GM23248 (cell line): ENCODE results near the gene FMN2. TPM values are rescaled to one million over a fixed set of nuclear protein-coding genes. Genes with fewer than 3 reads are reported as not detected.

Experiments
- DNase-seq: peaks from one replicate; pipeline ENCODE4 v3.0.0-alpha.2; 2015
- H2AFZ ChIP-seq: fragments of 200-600 bp; sonication (generic); 2 replicates; pipeline ENCODE4 v1.6.1; 2016; ENCODE audit warnings: antibody characterized with exemption
- H3F3A ChIP-seq: fragments of 200-600 bp; sonication (generic); 2 replicates; pipeline ENCODE4 v1.6.1; 2016; ENCODE audit warnings: mild to moderate bottlenecking, antibody characterized with exemption, mixed run types; ENCODE audit not compliant: insufficient read depth
- H3K27ac ChIP-seq: fragments of 200-600 bp; sonication (generic); 2 replicates; pipeline ENCODE4 v1.5.1; 2016; ENCODE audit warnings: mild to moderate bottlenecking
- H3K27me3 ChIP-seq: fragments of 200-600 bp; sonication (generic); replicated peaks from 2 replicates; pipeline ENCODE4 v1.6.1; 2016; ENCODE audit warnings: mild to moderate bottlenecking; ENCODE audit not compliant: insufficient read depth
- H3K36me3 ChIP-seq: fragments of 200-600 bp; sonication (generic); 2 replicates; pipeline ENCODE4 v1.6.1; 2016; ENCODE audit warnings: low read depth, mild to moderate bottlenecking
- H3K4me1 ChIP-seq: fragments of 200-600 bp; sonication (generic); 2 replicates; pipeline ENCODE4 v1.6.1; 2016; ENCODE audit warnings: mild to moderate bottlenecking; ENCODE audit not compliant: insufficient read depth
- H3K4me2 ChIP-seq: fragments of 200-600 bp; sonication (generic); one replicate; pipeline ENCODE4 v1.6.1; 2016; ENCODE audit warnings: mild to moderate bottlenecking; ENCODE audit not compliant: unreplicated experiment
- H3K4me3 ChIP-seq: fragments of 200-600 bp; sonication (generic); 2 replicates; pipeline ENCODE4 v1.5.1; 2016; ENCODE audit warnings: mild to moderate bottlenecking
- H3K79me2 ChIP-seq: fragments of 200-600 bp; sonication (generic); 2 replicates; pipeline ENCODE4 v1.6.1; 2016; ENCODE audit warnings: mild to moderate bottlenecking; ENCODE audit not compliant: insufficient read depth
- H3K9ac ChIP-seq: fragments of 200-600 bp; sonication (generic); 2 replicates; pipeline ENCODE4 v1.6.1; 2016; ENCODE audit warnings: mild to moderate bottlenecking
- H3K9me2 ChIP-seq: fragments of 200-600 bp; sonication (generic); 2 replicates; pipeline ENCODE4 v1.6.1; 2016; ENCODE audit warnings: mixed run types, mild to moderate bottlenecking, moderate library complexity; ENCODE audit not compliant: insufficient read depth
- H3K9me3 ChIP-seq: fragments of 200-600 bp; sonication (generic); one replicate; pipeline ENCODE4 v1.6.1; 2017; ENCODE audit warnings: low read depth
- H4K20me1 ChIP-seq: fragments of 200-600 bp; sonication (generic); 2 replicates; pipeline ENCODE4 v1.6.0; 2016; ENCODE audit not compliant: insufficient read depth
- EZH2 ChIP-seq: fragments of 200-600 bp; sonication (generic); IDR thresholded peaks from 2 replicates; pipeline ENCODE4 v1.6.1; 2018; ENCODE audit warnings: antibody characterized with exemption, mild to moderate bottlenecking; ENCODE audit not compliant: insufficient read depth, poor library complexity, severe bottlenecking
- EZH2phosphoT487 ChIP-seq: fragments of 200-600 bp; sonication (generic); IDR thresholded peaks from 2 replicates; pipeline ENCODE4 v1.6.1; 2018; ENCODE audit warnings: antibody characterized with exemption, moderate library complexity, mild to moderate bottlenecking, low read depth; ENCODE audit not compliant: insufficient read depth
- WGBS, 2 experiments: methylation state at CpG; one replicate each; pipeline ENCODE4 v1.1.6; 2015 to 2017; ENCODE audit warnings: low lambda C conversion rate in 2 of 2, low coverage in 1 of 2; ENCODE audit errors: missing lambda C conversion rate in 2 of 2; 5-methylcytosine and 5-hydroxymethylcytosine counted together
- in situ Hi-C: fragments of 300-500 bp; cut with MboI; formaldehyde crosslinking; loops from 2 replicates; pipeline ENCODE4 v1.15.0; 2020
- polyA plus RNA-seq: library from polyadenylated mRNA; unstranded; fragments of >200 nt; fragmentation: Nextera tagmentation; extraction: Ambion mirVana; gene quantifications from 2 replicates; pipeline ENCODE4 v1.2.1, GENCODE V29; 2016
- total RNA-seq: library from RNA; depleted of rRNA; stranded (reverse); fragments of >200 nt; shearing (Covaris generic); gene quantifications from 2 replicates; pipeline ENCODE4 v1.2.3, GENCODE V29; 2014

The FMN2 gene
- total and polyA plus RNA-seq, 2 experiments from 2014 or later = 78.2 to 114 TPM

DNA sequence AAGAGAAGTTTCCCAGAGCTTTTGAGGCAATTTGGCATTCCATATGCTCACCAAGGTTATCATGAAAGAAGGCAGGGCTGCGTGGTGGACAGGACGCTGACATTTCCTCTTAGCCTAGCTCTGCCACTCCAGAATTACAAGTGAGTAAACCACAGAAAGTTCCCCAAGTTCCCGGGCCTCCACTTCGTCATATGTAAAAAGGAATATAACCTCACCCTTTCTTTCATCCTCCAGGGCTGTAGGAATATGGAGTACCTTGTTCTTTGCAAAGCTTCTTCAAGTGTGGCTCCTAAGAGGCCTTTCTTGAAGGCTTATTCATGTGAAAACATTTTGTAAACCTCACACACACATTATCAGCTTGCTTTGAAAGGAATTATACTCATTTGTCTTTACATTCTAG is 310.0 kb downstream of the FMN2 start:
- peaks cover 66% of the 10 kb centered on the region for H3K4me1 ChIP-seq

GRCh38 chr1:240402326-240402725 is 310.6 kb downstream of the FMN2 start:
- in situ Hi-C loops = no loop called here
- Histone ChIP-seq H3K4me2 (peak overlapping the region; percentile 9), H3K27ac (0 out of 2 replicates have a peak overlapping the region, but pooled peaks have one; percentile 5), H3K79me2 (peaks cover 44% of the 10 kb centered on the region), H3K27me3 (no peaks in the 10 kb centered on the region), H2AFZ (no peak overlapping the region), H3K9me2 (no peaks in the 10 kb centered on the region), H3K4me3 (no peak overlapping the region), H3K4me1 (peaks cover 60% of the 10 kb centered on the region), H4K20me1 (no peaks in the 10 kb centered on the region), H3F3A (peaks cover 50% of the 10 kb centered on the region), H3K9me3 (no peaks in the 10 kb centered on the region), H3K36me3 (peaks cover 12% of the 10 kb centered on the region; the same call in 1 of the 2 replicates), H3K9ac (no peak overlapping the region)
- WGBS, 2 experiments = 41 to 49% methylated on average over 4 of the region's 4 CpGs
- TF ChIP-seq EZH2 (no peak), EZH2phosphoT487 (no peak)
- DNase-seq = peak; percentile 60

More for the DNA sequence above, 310.0 kb downstream of the FMN2 start:
- TF ChIP-seq EZH2 (no peak), EZH2phosphoT487 (no peak)
- Histone ChIP-seq H3K36me3 (peaks cover 9% of the 10 kb centered on the region), H3F3A (peaks cover 56% of the 10 kb centered on the region), H3K9ac (no peak overlapping the region), H4K20me1 (no peaks in the 10 kb centered on the region), H3K4me2 (no peak overlapping the region), H3K9me3 (no peaks in the 10 kb centered on the region), H3K27ac (no peak overlapping the region), H3K9me2 (no peaks in the 10 kb centered on the region), H3K79me2 (peaks cover 48% of the 10 kb centered on the region), H2AFZ (no peak overlapping the region), H3K4me3 (no peak overlapping the region), H3K27me3 (no peaks in the 10 kb centered on the region)
- in situ Hi-C loops = no loop called here
- DNase-seq = no peak
- 95% methylated on average over 4 of the region's 4 CpGs for WGBS, 2 experiments

GRCh38 chr1:240404286-240404685 is 312.6 kb downstream of the FMN2 start:
- DNase-seq = peak; percentile 43
- peak overlapping the region; percentile 36 for H3K27ac ChIP-seq
- H2AFZ ChIP-seq = peak overlapping the region; percentile 6; the same call in 1 of the 2 replicates
- H3K4me3 ChIP-seq = no peak overlapping the region
- H3K36me3 ChIP-seq = peaks cover 19% of the 10 kb centered on the region; the same call in 1 of the 2 replicates
- no peaks in the 10 kb centered on the region for H4K20me1 ChIP-seq
- H3K4me1 ChIP-seq = peaks cover 47% of the 10 kb centered on the region
- in situ Hi-C loops = no loop called here
- H3K9me3 ChIP-seq = no peaks in the 10 kb centered on the region
- H3K4me2 ChIP-seq = peak overlapping the region; percentile 0
- no peak overlapping the region for H3K9ac ChIP-seq
- peaks cover 33% of the 10 kb centered on the region; the same call in 1 of the 2 replicates for H3K79me2 ChIP-seq
- peaks cover 31% of the 10 kb centered on the region for H3F3A ChIP-seq
- no peaks in the 10 kb centered on the region for H3K9me2 ChIP-seq
- H3K27me3 ChIP-seq = no peaks in the 10 kb centered on the region
- TF ChIP-seq EZH2 (no peak), EZH2phosphoT487 (no peak)
- WGBS, 2 experiments = 13 to 24% methylated on average over 4 of the region's 4 CpGs

GRCh38 chr1:240405751-240406150 is 314.1 kb downstream of the FMN2 start:
- H3K36me3 ChIP-seq = peaks cover 20% of the 10 kb centered on the region; the same call in 1 of the 2 replicates
- DNase-seq = no peak
- H3K4me2 ChIP-seq = no peak overlapping the region
- H3K27ac ChIP-seq = no peak overlapping the region
- in situ Hi-C loops = no loop called here
- no peak overlapping the region for H3K9ac ChIP-seq
- peaks cover 37% of the 10 kb centered on the region for H3K4me1 ChIP-seq
- H4K20me1 ChIP-seq = no peaks in the 10 kb centered on the region
- H3F3A ChIP-seq = peaks cover 30% of the 10 kb centered on the region
- WGBS, 2 experiments = 78 to 90% methylated on average over 5 to 12 of the region's 12 CpGs
- no peaks in the 10 kb centered on the region for H3K9me2 ChIP-seq
- H3K4me3 ChIP-seq = no peak overlapping the region
- no peak for TF ChIP-seq EZH2phosphoT487
- TF ChIP-seq EZH2 = no peak
- H2AFZ ChIP-seq = no peak overlapping the region
- no peaks in the 10 kb centered on the region for H3K27me3 ChIP-seq
- no peaks in the 10 kb centered on the region for H3K9me3 ChIP-seq
- H3K79me2 ChIP-seq = peaks cover 21% of the 10 kb centered on the region; the same call in 1 of the 2 replicates
